ENCODE measurements around the gene NLRP1. TPM values are rescaled to one million over a fixed set of nuclear protein-coding genes. Genes with fewer than 3 reads are reported as not detected.

The NLRP1 gene
- polyA plus RNA-seq, 1 donor from 2014 or later: 255 TPM

GRCh38 chr17:5486206-5487124, 97.8 kb downstream of the NLRP1 start, which contains the start of gene MIS12:
MIS12 (plus strand) TSS chr17:5486566; CDS start chr17:5488863, 2,297 bp downstream.
- Histone ChIP-seq H3F3A (ENCODE audit: insufficient read depth, low read length, poor library complexity, severe bottlenecking) (no peaks in the 10 kb centered on the region), H3K27ac (ENCODE audit: low read length) (peak within 1 kb of the TSS; percentile 89), H3K4me3 (ENCODE audit: low read length) (peak within 1 kb of the TSS; percentile 89), H3K27me3 (ENCODE audit: insufficient read depth, low read depth, low read length) (no peaks in the 10 kb centered on the region), H3K9ac (ENCODE audit: low read length) (peak within 1 kb of the TSS; percentile 93), H3K4me2 (ENCODE audit: low read length) (peak within 1 kb of the TSS; percentile 88), H3K36me3 (ENCODE audit: insufficient read depth, low read length) (peaks cover 16% of the 10 kb centered on the region), H3K79me2 (replicated peaks; ENCODE audit: insufficient read depth, low read length) (peaks cover 45% of the 10 kb centered on the region), H3K9me3 (ENCODE audit: low read length) (no peaks in the 10 kb centered on the region), H4K20me1 (ENCODE audit: insufficient read depth) (no peaks in the 10 kb centered on the region), H3K9me2 (ENCODE audit: insufficient read depth, low read length) (no peaks in the 10 kb centered on the region), H2AFZ (ENCODE audit: low read depth, low read length) (peak within 1 kb of the TSS; percentile 76)
- peak; percentile 53 for TF ChIP-seq EP300 (conservative IDR thresholded peaks at IDR 0.05; ENCODE audit: poor library complexity, severe bottlenecking)
- TF ChIP-seq TAF1 (IDR thresholded peaks at IDR 0.05; ENCODE audit: low read depth): peak; percentile 43
- TF ChIP-seq EZH2 (IDR thresholded peaks at IDR 0.05; ENCODE audit: borderline replicate concordance, insufficient read depth, low read length, poor library complexity, severe bottlenecking): no peak
- TF ChIP-seq MXI1 (conservative IDR thresholded peaks at IDR 0.05; ENCODE audit: poor library complexity, severe bottlenecking): peak; percentile 99
- peak; percentile 42 for TF ChIP-seq SMC3 (conservative IDR thresholded peaks at IDR 0.05; ENCODE audit: poor library complexity)
- TF ChIP-seq RAD21 (conservative IDR thresholded peaks at IDR 0.05): peak; percentile 47
- TF ChIP-seq POLR2AphosphoS5 (IDR thresholded peaks at IDR 0.05): peak; percentile 64
- no peak for TF ChIP-seq CTCF (IDR thresholded peaks at IDR 0.05; ENCODE audit: poor library complexity, severe bottlenecking)
- TF ChIP-seq REST (IDR thresholded peaks at IDR 0.05; ENCODE audit: borderline replicate concordance): no peak

GRCh38 chr17:5485270-5486205, 98.8 kb downstream of the NLRP1 start, which contains the start of gene DERL2:
DERL2 (minus strand) TSS chr17:5486178; CDS start chr17:5486161, 17 bp downstream.
- no peaks in the 10 kb centered on the region for H3K27me3 ChIP-seq (ENCODE audit: insufficient read depth, low read depth, low read length)
- H3K4me3 ChIP-seq (ENCODE audit: low read length): peak within 1 kb of the TSS; percentile 89
- peak; percentile 80 for TF ChIP-seq POLR2AphosphoS5 (IDR thresholded peaks at IDR 0.05)
- no peak for TF ChIP-seq MXI1 (conservative IDR thresholded peaks at IDR 0.05; ENCODE audit: poor library complexity, severe bottlenecking)
- TF ChIP-seq RAD21 (conservative IDR thresholded peaks at IDR 0.05): peak; percentile 10
- TF ChIP-seq CTCF (IDR thresholded peaks at IDR 0.05; ENCODE audit: poor library complexity, severe bottlenecking): no peak
- peak within 1 kb of the TSS; percentile 89 for H3K27ac ChIP-seq (ENCODE audit: low read length)
- peaks cover 48% of the 10 kb centered on the region for H3K79me2 ChIP-seq (replicated peaks; ENCODE audit: insufficient read depth, low read length)
- H3K4me2 ChIP-seq (ENCODE audit: low read length): peak within 1 kb of the TSS; percentile 88
- peak within 1 kb of the TSS; percentile 93 for H3K9ac ChIP-seq (ENCODE audit: low read length)
- no peaks in the 10 kb centered on the region for H3F3A ChIP-seq (ENCODE audit: insufficient read depth, low read length, poor library complexity, severe bottlenecking)
- H4K20me1 ChIP-seq (ENCODE audit: insufficient read depth): no peaks in the 10 kb centered on the region
- no peaks in the 10 kb centered on the region for H3K9me3 ChIP-seq (ENCODE audit: low read length)
- H3K36me3 ChIP-seq (ENCODE audit: insufficient read depth, low read length): peaks cover 16% of the 10 kb centered on the region
- H3K9me2 ChIP-seq (ENCODE audit: insufficient read depth, low read length): no peaks in the 10 kb centered on the region
- H2AFZ ChIP-seq (ENCODE audit: low read depth, low read length): peak within 1 kb of the TSS; percentile 76
